ENCODE data around the gene GDF7.

GDF7 gene

DNA sequence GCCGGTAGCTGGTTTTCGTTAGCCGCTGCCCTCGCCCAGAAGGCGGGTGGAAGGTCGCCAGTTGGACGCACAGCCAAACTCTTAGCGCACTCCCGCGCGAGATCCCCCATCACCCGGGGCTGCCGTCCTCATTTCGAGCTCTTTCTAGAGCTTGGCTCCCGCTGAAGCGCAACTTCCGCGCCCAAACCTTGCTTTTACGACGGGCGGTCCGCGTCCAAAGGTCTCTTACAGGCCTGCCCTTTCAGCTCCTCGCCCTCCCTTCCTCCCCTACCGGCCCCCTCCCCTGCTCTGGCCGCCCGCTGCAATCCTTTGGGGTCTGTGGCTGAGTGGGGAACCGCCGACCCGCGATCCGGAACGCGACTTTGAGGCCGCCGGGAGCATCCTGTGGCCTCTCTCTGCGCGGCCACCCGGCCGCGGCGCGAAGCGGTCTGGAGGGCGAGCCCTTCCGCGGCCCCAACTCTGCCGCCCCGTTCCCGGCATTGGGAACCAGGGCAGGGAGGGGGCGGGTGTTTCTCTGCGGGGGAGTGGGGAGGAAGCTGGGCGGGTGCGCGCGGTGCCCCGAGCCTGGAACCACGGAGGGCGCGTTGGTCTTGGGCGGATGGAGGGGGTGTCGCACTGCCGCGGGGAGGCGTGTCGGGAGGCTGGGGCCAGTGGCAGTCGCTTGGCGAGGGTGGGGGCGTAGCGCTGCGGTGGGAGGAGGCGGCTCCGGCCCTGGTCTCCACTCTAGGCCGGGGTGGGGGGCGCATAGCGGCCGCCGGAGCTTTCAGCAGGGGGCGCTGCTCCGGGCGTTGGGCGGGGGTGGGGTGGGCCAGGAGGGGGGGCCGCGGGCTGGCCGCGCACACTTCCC lies at the start of gene GDF7:
TSS of gene GDF7 (plus strand) at position 841 of the 847 bp plus-strand sequence. CDS start 96 bp downstream, outside the sequence.
- no peak for DNase-seq

DNA sequence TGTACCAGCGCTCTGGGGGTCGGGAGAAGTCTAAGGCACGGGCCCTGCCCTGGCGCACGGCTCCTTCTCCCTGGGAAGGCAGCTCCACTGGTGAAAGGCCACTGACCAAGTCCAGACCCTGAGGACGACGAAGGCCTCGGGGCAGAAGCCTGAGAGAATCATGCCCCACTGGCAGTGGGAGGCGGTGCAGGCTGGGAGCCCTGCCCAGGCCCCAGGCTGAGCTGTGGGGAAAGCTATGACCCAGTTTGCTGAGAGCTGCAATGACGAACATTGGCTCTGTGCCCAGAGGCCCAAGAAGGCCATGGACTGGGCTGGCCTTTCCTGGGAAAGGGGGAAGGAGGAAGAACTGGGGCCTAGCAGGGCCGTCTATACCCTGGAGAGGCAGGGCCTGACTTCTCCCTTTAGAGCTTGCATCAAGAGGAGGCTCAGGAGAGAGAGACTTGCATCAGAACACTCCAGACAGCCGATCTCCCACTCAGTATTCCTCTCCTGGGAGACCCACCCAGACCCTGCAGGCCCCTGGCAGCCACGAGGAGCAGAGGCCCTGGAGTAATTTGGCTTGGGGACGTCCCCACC lies 49.0 kb upstream of the GDF7 start:
- peak; percentile 56 to 98 (median 90) for DNase-seq

DNA sequence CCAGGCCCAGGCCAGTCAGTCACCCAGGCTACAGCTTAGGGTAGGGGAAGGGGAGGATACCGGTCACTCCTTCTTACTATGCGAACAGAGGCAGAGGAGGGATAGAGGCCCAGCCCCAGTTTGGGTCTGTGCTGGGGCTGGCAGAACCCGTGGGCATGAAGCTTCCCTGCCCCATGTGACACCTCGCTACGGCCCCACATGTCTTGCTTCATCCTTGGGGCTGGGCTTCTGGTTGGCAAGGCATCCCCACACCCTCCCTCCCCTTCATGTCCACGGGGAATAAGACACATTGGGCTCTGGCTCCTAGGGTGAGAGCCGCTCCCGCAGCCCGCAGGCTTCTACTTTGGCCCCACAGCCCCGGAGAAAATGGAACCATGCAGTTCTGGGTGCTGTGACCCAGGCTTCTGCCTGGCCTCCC lies 48.5 kb upstream of the GDF7 start:
- peak in 3 of 14 donors; percentile 79 to 81 (median 80) for DNase-seq

DNA sequence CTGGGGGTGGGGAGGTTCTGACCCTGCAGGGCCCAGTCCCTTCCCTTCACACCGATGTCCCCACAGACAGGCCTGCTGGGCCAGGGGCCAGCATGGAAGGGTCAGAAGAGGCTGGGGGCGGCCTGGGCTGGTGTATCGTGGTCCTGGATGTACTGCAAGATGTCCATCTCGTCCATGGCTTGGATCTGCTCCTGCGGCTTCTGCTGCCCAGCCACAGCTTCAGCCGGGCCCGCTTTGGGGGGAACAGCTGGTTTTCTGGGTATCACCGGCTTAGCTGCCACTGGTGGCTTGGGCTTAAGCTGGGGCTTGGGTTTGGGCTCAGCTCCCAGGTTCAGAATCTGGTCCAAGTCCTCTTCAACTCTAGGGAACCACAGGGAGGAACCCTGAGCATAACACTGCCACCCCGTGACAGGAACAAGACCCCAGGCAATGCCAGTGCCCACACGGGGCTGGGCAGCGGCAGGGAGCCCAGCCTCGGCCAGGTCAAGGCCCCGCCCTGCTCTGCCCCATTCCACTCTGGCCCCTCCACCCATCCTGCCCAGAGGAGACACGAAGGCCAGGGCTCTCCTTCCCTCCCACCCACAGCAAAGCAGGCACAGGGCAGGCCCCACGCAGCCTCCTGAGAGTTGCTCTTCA lies 47.9 kb upstream of the GDF7 start:
- DNase-seq, result no peak

DNA sequence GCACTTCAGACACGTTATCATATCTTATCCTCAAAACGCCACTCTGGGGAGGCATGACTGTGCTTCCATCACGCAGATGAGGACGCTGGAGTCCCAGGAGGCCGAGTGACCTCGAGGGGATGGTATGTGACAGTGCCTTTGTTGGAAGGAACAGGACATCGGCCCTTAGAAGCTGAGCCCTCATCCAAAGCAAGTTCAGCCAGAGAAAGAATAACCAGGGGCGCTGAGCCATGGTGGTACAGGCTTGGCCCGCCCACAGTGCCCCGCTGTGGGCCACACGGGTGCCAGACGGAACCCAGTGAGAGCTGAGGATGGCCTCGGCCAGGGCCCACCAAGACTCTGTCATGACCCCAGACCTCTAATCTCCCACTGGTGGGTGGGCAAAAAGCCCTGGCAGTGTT lies 47.3 kb upstream of the GDF7 start:
- no peak for DNase-seq

DNA sequence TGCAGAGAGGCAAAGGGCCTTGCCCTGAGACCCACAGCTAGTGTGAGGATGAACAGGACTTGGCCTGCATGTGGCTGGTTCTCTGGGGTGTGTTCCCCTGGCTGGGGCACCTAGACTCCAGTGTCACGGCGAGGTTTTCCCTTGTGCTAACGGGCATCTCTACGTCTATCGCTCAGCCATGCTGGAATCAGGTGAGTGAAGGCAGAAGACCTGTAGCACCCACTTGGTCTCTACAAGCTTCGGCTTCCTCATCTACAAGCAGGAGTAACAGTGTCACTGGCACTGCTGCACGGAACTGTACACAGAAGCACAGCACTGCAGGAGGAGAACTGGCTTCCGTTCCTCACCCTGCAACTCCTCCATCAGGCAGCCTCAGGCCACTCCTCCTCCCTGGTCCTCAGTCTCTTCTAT lies 46.7 kb upstream of the GDF7 start:
- DNase-seq, result no peak

- no peak for DNase-seq
These were observed 46.1 kb upstream of the GDF7 start for GRCh38 chr2:20620696-20621365.

DNA sequence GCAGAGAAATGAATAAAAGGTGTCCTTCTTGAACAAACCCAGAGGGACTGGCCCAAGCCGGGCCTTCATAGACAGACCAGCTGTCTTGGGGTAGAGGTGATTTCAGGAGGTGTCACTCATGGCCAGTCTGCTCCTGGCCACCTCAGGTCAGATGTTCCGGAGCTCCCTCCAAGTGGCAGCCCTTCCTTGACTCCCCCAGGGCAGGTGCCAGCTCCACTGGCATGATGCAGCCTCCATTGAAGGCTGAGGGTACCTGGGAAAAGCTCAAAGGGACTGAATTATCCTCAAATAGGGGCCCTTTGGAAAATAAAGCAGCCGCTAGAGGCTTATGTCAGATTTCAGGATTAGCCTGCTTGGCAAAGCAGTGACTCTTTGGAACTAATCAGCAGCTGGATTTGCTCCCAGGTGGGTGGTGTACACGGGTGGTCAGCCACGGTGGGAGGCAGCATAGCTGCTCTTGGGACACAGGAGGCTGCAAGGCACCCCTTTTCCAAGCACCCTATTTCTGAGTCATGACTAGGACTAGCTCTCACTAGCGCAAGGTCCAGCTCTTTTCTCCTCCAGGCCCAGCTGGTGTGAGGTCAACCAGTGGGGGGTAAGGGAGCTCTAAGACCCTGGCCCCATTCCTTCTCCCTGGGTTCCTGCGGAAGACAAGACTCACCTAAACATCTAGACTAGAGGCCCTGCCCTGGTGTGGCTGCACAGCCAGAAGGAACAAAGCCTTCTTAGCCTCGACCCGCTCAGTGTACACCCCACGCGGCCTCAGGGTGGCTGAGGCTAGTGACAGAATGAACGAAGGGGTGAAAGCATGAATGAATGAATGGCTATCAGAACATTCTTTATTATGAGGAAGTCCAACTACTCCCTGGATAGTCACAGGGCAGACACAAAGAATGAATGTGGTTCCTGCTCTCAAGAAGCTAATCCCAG lies 45.3 kb upstream of the GDF7 start:
- DNase-seq, result no peak

GRCh38 chr2:20622296-20622686 lies 44.7 kb upstream of the GDF7 start:
- no peak for DNase-seq

- peak in 1 of 14 donors; percentile 25 for DNase-seq
These were observed 44.2 kb upstream of the GDF7 start for GRCh38 chr2:20622731-20623130.

DNA sequence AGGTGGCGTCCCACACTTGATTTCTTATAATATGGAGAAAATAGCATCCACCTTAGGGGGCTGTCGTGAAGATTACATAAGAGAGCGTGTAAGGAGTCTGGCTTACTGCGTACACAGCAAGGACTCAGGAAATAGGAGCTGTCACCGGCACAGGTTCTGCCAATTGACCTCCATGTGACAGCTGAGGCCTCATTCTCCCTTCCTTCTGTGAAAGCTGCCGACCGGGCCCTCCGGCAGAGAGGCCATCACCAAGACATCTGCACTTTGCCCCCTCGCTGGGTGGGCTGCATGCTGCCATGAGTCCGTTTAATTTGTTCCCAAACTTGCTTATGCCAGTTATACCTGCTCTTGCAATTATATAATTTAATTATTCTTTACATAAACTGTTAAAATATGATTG lies 43.7 kb upstream of the GDF7 start:
- DNase-seq, result peak in 1 of 14 donors; percentile 25

DNA sequence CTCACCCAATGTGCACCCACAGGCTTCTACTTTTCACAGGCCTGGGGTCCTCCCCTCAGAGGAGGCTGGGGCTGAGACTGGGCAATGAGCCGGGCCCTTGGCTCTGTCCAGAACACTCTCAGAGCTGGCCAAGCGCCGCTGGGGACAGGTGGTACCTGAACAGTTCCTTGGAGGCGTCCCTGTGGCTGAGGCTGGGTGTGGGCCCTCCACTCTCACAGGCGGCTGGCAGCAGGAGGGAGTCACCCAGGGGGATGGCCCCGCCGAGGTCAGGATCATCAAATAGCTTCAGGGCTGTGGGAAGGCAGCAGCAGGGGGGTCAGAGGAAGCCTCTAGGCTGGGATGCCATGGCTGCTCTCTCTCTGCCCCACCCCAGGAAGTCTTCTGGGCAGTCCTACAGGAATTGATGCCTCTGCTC lies 43.2 kb upstream of the GDF7 start:
- DNase-seq, result peak in 1 of 14 donors; percentile 12

DNA sequence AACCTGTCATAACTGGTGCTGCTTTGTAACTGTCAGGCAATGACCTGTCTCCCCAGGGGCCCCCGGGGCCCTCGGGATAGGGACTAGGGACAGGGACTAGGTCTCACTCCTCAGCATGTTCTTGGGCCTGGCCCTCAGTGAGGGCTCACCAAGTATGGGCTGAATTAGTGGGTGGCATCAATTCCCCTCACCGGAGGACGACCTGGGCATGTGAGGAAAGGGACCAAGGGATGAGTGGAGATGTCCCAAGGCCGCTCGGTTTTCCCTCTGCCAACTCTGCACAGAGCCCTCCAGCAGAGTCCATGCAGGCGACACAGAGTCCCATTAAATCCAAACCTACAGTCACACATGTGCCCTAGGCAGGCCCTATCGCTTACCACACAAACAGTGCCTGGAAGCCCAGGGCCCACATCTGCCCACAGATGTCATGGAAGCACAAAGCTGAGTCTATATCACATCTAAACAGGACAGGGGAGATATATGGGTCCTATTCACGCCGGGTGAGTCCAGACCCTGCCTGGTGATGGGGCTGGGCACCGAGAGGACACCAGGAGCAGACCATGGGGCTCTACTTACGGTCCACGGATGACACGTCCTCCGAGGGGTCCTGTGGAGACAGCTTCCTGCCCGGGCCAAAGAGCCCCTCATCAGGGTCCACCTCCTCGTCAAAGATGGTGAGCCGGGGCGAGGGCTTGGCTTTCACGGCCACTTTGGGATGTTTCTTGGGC lies 42.6 kb upstream of the GDF7 start:
- no peak for DNase-seq

GRCh38 chr2:20624884-20625485 lies 42.0 kb upstream of the GDF7 start:
- no peak for DNase-seq

DNA sequence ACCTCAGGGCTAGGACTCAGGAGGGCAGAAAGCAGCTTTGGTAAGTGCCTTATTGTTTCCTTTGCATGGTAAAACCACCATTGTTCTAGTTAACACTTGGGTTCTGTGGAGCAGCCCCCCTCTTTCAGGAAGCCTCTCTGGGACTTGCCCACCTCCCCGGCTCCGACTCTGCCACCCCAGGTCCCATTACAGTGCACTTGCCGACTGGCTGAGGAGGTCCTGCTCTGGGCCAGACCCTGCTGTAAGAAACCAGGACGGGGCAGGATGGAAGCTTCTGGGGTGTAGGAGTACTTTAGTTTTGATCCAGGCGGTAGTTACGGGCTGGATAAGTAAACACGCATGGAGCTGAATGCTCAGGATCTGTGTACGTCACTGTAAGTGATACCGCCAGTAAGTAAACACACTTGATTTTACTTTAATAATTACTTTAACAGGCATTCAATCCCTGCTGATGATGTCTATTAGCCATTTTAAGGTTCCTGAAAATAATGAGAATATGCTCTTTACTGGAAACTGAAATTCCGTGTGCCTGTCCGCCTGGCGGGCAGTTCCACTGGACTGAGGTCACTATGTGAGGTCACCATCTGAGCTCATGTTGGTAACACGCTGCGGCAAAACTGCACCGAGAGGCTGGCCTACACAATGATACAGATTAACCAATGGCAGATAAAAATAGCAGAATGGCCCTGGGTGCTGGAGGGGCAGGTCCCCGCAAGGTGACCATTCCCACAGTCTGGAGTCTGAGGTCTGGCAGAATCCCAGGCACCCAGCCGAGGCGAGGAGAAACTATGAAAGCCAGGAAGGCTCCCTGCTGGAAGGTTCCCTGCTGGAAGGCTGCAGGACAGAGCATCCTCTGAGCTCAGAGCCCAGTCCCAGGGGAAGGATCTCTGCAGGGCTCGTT lies 41.2 kb upstream of the GDF7 start:
- DNase-seq, result no peak

GRCh38 chr2:20626392-20626697 lies 40.6 kb upstream of the GDF7 start:
- DNase-seq, result no peak

DNA sequence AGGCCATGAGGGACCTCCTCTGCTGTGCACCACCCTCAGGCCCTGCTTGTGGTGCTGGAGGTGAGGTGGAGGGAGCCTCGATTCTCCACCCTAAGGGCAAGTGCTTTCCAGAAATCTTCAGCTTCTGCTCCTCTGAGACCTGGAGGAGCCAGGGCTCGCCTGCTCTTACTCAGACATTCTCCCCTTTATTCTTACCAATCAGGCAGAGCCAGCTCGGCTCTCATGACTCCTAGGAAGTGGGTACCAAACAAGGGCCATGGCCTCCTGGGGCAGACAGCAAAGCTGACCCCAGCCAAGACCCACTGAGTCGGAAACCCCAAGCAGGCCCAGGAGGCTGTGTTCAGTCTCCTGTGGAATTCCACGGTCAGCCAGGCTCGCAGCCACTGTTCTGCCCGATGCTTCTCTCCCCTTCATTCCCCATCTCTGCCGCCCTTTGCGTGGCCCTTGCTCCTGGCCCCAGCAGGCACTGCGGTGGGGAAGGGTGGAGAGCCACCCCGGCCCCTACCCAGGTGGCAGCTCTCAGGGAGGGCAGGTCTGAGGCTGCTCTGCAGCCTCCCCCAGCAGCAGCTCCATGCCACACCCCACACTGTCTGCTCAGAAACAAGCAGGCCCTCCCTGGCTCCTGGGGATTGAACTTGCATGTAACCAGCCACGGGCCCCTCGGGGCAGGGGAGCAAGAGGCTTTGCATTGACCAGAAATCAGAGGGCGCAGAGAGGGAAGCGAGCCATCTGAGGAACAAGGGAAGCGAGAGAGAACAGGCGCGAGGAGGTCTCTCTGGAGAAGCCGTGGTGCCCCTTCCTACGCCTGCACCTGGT lies 40.0 kb upstream of the GDF7 start:
- no peak for DNase-seq

DNA sequence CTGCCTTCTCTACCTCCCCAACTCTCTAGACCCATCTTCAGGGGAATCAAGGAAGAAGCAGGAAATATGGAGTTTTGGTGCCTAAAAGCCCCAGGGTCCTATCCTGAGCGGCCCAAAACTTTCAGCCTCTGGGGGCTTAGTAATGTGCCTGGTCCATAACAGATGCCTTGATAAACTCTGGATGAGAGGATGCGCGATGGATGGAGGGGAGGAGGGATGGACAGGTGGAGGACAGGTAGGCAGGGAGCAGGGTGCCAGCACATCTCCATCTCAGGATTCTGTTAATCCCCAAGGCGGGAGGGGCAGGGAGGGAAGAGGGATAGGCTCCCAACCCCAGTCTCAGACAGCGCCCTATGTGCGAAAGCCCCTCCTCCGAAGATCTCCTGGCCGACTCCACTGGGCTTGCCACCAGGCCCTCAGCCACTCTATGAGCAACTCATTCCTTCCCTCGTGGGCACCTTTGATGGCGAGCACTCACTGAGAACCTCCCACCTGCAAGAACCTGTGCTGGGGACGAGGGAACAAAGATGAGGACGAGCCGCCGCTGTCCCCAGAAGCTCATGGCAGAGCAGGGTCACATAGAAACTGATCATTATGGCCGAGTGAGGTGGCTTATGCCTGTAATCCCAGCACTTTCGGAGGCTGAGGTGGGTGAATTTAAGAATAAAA lies 39.1 kb upstream of the GDF7 start:
- no peak for DNase-seq

Measured in C1 segment of cervical spinal cord (tissue), 14 donors.